DLD1 (cell line): ENCODE measurements around the gene COL27A1.

ENCODE experiments used
- in situ Hi-C: cut with HindIII; loops from 2 replicates; pipeline ENCODE4 v1.10.0; 2017; ENCODE audit warnings: low sequenced_read_pairs

The COL27A1 gene

GRCh38 chr9:114202396-114202795 is 47.1 kb downstream of the COL27A1 start:
- in situ Hi-C loops, result loop anchor here (5.0 kb wide), 1 partner anchor 95 kb away; no protein-coding TSS in a partner anchor

GRCh38 chr9:114202849-114203248 is 47.5 kb downstream of the COL27A1 start:
- in situ Hi-C loops, result loop anchor here (5.0 kb wide), 1 partner anchor 96 kb away; no protein-coding TSS in a partner anchor

GRCh38 chr9:114203410-114204140 is 48.2 kb downstream of the COL27A1 start:
- in situ Hi-C loops, result loop anchor here (5.0 kb wide), 1 partner anchor 96 kb away; no protein-coding TSS in a partner anchor

- in situ Hi-C loops, result loop anchor here (5.0 kb wide), 1 partner anchor 97 kb away; no protein-coding TSS in a partner anchor
Measured at GRCh38 chr9:114204265-114204664, 48.9 kb downstream of the COL27A1 start.

- in situ Hi-C loops, result no loop called here
Measured at GRCh38 chr9:114205171-114206015, 50.1 kb downstream of the COL27A1 start.

- in situ Hi-C loops, result no loop called here
Measured at GRCh38 chr9:114206221-114206789, 51.0 kb downstream of the COL27A1 start.

GRCh38 chr9:114207034-114207810 is 51.9 kb downstream of the COL27A1 start:
- in situ Hi-C loops, result no loop called here

GRCh38 chr9:114207845-114208244 is 52.5 kb downstream of the COL27A1 start:
- in situ Hi-C loops, result no loop called here

GRCh38 chr9:114209151-114209550 is 53.8 kb downstream of the COL27A1 start:
- in situ Hi-C loops, result no loop called here

- in situ Hi-C loops, result no loop called here
Measured at GRCh38 chr9:114210136-114210535, 54.8 kb downstream of the COL27A1 start.

- in situ Hi-C loops, result no loop called here
Measured at GRCh38 chr9:114210691-114211276, 55.4 kb downstream of the COL27A1 start.

- in situ Hi-C loops, result no loop called here
Measured at GRCh38 chr9:114212826-114213225, 57.5 kb downstream of the COL27A1 start.

- in situ Hi-C loops, result no loop called here
Measured at GRCh38 chr9:114213566-114213965, 58.2 kb downstream of the COL27A1 start.

GRCh38 chr9:114214181-114214580 is 58.8 kb downstream of the COL27A1 start:
- in situ Hi-C loops, result no loop called here

GRCh38 chr9:114214686-114215414 is 59.5 kb downstream of the COL27A1 start:
- in situ Hi-C loops, result loop anchor here (5.0 kb wide), 1 partner anchor 57 kb away; no protein-coding TSS in a partner anchor

- in situ Hi-C loops, result loop anchor here (5.0 kb wide), 1 partner anchor 56 kb away; no protein-coding TSS in a partner anchor
Measured at GRCh38 chr9:114216081-114216480, 60.7 kb downstream of the COL27A1 start.

- in situ Hi-C loops, result loop anchor here (5.0 kb wide), 1 partner anchor 55 kb away; no protein-coding TSS in a partner anchor
Measured at GRCh38 chr9:114216976-114217375, 61.6 kb downstream of the COL27A1 start.

- in situ Hi-C loops, result loop anchor here (5.0 kb wide), 1 partner anchor 54 kb away; no protein-coding TSS in a partner anchor
Measured at GRCh38 chr9:114218264-114219120, 63.2 kb downstream of the COL27A1 start.
